Thymus (tissue), 14 donors: ENCODE measurements around the gene SPATA31A6. TPM values are rescaled to one million over a fixed set of nuclear protein-coding genes. Genes with fewer than 3 reads are reported as not detected.
"Not testable (repeated sequence)": the region's sequence is repeated elsewhere in the genome, so short reads cannot be mapped to it uniquely, and the experiment has no call there.

Source experiments
- DNase-seq, 9 donors: peaks; one replicate each; pipeline ENCODE4 v3.0.0-alpha.2; 2013; ENCODE audit warnings: low spot score in 9 of 9, low read depth in 6 of 9, missing footprints in 1 of 9
- H3K27ac ChIP-seq, 2 donors: one replicate each; pipeline ENCODE4 v1.5.1; 2013; ENCODE audit warnings: control low read depth in 1 of 2, low read depth in 1 of 2, low read length in 1 of 2, mild to moderate bottlenecking in 1 of 2, moderate library complexity in 1 of 2
- H3K27me3 ChIP-seq, 2 donors: one replicate each; pipeline ENCODE4 v1.5.1; 2013; ENCODE audit warnings: low read length in 1 of 2; ENCODE audit not compliant: control insufficient read depth in 2 of 2, insufficient read depth in 1 of 2
- H3K36me3 ChIP-seq, 2 donors: one replicate each; pipeline ENCODE4 v1.5.1; 2013; ENCODE audit warnings: low read length in 1 of 2, mild to moderate bottlenecking in 1 of 2, moderate library complexity in 1 of 2; ENCODE audit not compliant: control insufficient read depth in 2 of 2, insufficient read depth in 2 of 2
- H3K4me1 ChIP-seq, 2 donors: one replicate each; pipeline ENCODE4 v1.5.1; 2013; ENCODE audit warnings: low read length in 2 of 2; ENCODE audit not compliant: control insufficient read depth in 2 of 2, insufficient read depth in 2 of 2
- H3K4me3 ChIP-seq, 2 donors: one replicate each; pipeline ENCODE4 v1.5.1; 2013; ENCODE audit warnings: low read length in 2 of 2, control low read depth in 1 of 2, mild to moderate bottlenecking in 1 of 2
- H3K9me3 ChIP-seq, 2 donors: one replicate each; pipeline ENCODE4 v1.5.1; 2013; ENCODE audit warnings: low read length in 1 of 2, mild to moderate bottlenecking in 1 of 2; ENCODE audit not compliant: control insufficient read depth in 2 of 2, insufficient read depth in 1 of 2
- WGBS: extraction: QIAGEN DNeasy Blood & Tissue Kit; methylation state at CpG from one replicate; pipeline ENCODE4 v1.1.7; 2013; 5-methylcytosine and 5-hydroxymethylcytosine counted together
- long read RNA-seq, 10 donors: transcript quantifications; one replicate each; lab custom pipeline, GENCODE V29; 2026
- polyA plus RNA-seq: library from polyadenylated mRNA; stranded (reverse); fragments of 200-250 nt; gene quantifications from one replicate; pipeline ENCODE4 v1.2.3, GENCODE V29; 2013
- total RNA-seq: library from RNA; stranded (reverse); fragments of 120-200 nt; gene quantifications from one replicate; pipeline ENCODE4 v1.2.4, GENCODE V29; 2013
- donor health status: healthy.

Gene SPATA31A6
- total RNA-seq: not detected
- polyA plus RNA-seq: 0.05 TPM
- long read RNA-seq, donor 1: 0 reads
- long read RNA-seq, donor 2: 0 reads
- long read RNA-seq, donor 3: 0 reads
- long read RNA-seq, donor 4: 0 reads
- long read RNA-seq, donor 5: 0 reads
- long read RNA-seq, donor 6: 0 reads
- long read RNA-seq, donor 7: 0 reads
- long read RNA-seq, donor 8: 0 reads
- long read RNA-seq, donor 9: 0 reads
- long read RNA-seq, donor 10: 0 reads

DNA sequence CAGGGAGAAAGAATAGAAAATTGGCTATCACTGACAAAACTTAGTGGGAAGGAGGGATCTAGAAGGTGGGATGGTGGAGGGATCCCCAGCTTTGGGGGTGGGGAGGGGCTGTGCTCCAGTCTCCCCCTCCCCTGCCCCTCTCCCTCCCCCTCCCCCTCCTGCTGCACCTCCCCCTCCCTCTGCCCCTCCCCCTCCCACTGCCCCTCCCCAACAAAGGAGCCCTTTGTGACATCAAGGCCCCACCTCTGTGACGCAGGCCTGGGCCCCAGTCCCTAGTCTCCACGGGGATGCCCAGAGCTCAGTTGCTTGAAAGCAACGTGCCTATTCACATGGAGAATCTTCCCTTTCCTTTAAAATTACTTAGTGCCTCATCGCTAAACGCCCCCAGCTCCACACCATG, at the start of gene SPATA31A6:
Gene SPATA31A6 (plus strand): TSS at position 301 of the 400 bp plus-strand sequence. CDS start 29 bp downstream, at position 330.
- not testable (repeated sequence) for H3K4me1 ChIP-seq, H3K27me3 ChIP-seq, H3K27ac ChIP-seq, DNase-seq, H3K4me3 ChIP-seq, H3K36me3 ChIP-seq, H3K9me3 ChIP-seq
- WGBS: 87% methylated on average over 5 of the region's 5 CpGs

DNA sequence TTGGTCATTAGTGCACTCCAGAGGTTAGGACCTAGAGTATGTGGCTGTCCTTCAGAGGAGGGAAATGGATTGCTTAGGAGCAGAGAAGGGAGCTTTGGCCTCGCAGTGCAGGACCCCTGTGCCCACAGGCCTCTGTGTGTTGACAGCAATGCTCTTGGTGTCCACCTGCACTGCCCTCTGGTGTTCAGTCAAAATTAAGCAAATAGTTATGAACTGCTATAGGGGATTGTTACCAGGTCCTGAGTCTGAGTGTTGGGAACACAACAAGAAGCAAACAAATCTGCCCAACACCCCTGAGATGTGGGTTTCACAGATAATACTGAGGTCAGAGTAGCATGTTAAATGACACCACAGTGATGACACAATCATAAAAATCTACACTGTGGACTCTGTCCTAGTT, 23.2 kb upstream of the SPATA31A6 start:
- not testable (repeated sequence) for H3K27ac ChIP-seq, H3K36me3 ChIP-seq, H3K4me3 ChIP-seq, H3K4me1 ChIP-seq, H3K9me3 ChIP-seq, H3K27me3 ChIP-seq
- 55% methylated on average over 1 of the region's 1 CpG for WGBS
- peak in 1 of 9 donors; percentile 1 for DNase-seq

DNA sequence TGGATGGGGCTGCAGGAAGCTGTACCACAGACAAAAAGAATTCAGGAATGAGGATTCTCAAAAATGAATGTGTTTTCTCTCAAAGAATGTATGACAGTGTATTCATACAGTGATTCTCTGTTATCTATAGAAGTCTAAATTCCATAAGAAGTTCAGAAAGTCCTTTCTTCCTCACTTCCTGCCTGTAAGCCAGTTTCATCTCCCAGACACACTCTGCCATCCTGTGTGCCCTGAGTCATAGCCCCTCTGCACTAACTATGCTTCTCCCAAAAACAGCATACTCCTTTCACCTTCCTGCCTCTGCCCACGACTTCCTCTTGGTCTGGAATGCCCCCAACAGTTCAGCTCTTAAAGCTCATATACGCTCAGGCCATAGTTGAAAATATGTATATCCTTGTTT, 36.4 kb downstream of the SPATA31A6 start:
- not testable (repeated sequence) for H3K4me3 ChIP-seq, DNase-seq, H3K4me1 ChIP-seq, H3K9me3 ChIP-seq, H3K27ac ChIP-seq, H3K27me3 ChIP-seq, H3K36me3 ChIP-seq
- WGBS: 16% methylated on average over 2 of the region's 2 CpGs

DNA sequence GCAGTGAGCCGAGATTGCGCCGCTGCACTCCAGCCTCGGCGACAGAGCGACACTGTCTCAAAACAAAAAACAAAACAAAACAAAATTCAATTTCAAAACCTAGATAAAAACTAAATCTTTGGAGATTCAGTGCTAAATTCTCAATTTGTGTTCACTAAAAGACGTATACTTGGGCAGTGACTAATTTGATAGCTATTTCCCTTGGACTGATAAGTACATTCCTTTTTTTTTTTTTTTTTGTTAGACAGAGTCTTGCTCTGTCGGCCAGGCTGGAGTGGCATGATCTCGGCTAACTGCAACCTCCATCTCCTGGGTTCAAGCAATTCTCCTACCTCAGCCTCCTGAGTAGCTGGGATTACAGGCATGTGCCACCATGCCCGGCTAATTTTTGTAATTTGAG, 39.8 kb downstream of the SPATA31A6 start:
- not testable (repeated sequence) for H3K36me3 ChIP-seq, H3K9me3 ChIP-seq, H3K27me3 ChIP-seq, H3K4me3 ChIP-seq, H3K4me1 ChIP-seq, DNase-seq, H3K27ac ChIP-seq
- WGBS: 95% methylated on average over 10 of the region's 10 CpGs

DNA sequence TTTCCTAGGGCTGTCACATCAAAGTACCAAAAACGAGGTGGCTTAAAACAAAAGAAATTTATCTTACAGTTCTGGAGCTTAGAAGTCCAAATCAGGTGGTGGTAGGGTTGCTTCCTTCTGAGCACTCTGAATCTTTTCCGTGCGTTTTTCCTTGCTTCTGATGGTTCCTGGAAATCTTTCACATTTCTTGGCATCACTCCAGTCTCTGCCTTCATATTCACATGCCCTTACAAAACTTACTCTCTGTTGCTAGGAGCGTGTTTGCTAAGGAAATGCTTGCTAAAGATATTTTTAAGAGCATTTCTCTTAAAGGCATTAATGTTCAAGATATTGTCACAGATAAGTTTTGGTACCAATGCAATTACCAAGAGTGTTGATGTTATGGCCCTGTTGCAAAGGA, 49.6 kb downstream of the SPATA31A6 start:
- H3K4me3 ChIP-seq, H3K4me1 ChIP-seq, DNase-seq, H3K27me3 ChIP-seq, H3K27ac ChIP-seq, H3K36me3 ChIP-seq, H3K9me3 ChIP-seq: not testable (repeated sequence)
- 81% methylated on average over 4 of the region's 4 CpGs for WGBS

DNA sequence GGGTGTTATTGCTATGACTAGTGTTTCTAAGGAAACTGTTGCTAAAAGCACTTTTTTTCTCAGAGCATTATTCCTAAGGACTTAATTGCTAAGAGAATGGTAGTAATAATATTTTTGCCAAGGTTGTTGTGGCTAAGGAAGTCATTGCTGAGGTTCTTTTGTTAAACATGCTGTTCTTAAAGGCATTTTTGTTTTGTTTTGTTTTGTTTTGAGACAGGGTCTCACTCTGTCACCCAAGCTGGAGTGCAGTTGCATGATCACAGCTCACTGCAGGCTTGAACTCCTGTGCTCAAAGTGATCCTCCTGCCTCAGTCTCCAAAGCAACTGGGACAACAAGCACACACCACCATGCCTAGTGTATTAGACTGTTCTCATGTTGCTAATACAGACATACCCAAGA, 51.2 kb downstream of the SPATA31A6 start:
- H3K9me3 ChIP-seq, H3K4me3 ChIP-seq, H3K27me3 ChIP-seq, DNase-seq, H3K36me3 ChIP-seq, H3K4me1 ChIP-seq, H3K27ac ChIP-seq: not testable (repeated sequence)

DNA sequence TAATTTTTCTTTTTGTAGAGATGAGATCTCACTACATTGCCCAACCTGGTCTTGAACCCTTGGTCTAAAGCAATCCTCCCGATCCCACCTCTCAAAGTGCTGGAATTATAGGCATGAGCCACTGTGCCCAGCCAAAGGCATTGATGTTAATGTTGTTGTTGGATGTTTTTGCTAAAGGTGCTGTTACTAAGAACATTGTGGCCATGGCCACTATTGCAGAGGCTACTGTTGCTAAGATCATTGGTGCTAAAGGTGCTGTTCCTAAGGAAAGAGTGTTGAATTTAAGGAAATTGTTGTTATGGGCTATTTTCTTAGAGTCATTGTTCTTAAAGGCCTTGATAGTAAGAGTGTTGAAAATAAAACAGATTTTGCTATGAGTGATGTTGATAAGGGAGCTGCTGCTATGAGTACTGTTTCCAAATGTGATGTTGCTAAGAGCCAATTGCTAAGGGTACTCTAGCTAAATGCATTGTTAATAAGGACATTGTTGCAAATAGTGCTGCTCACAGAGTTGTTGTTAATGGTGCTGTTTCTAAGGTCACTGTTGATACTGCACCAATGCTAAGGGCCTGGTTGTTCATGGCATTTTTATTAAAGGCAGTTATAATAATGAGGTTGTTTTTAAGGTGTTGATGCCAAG, 52.0 kb downstream of the SPATA31A6 start:
- H3K4me3 ChIP-seq, DNase-seq, H3K27ac ChIP-seq, H3K36me3 ChIP-seq, H3K9me3 ChIP-seq, H3K27me3 ChIP-seq, H3K4me1 ChIP-seq: not testable (repeated sequence)
- no CpG with 5 or more reads among the region's 1 CpG for WGBS

DNA sequence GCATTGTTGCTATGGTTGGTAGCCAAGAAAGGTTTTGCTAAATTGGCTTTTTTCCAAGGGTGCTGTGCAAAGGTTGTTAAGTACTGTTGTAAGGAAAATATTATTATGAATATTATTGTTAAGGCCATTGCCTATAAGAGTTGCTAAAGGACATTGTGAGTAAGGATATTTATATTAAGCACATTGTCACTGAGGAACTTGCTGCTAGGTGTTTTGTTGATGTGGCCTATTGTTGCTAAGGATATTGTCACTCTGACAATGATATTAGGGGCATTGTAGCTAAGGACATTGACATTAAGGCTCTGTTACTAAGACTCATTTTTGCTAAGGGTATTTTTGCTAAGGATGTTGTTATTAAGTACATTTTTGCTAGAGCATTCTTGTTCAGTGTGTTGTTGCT, 52.6 kb downstream of the SPATA31A6 start:
- not testable (repeated sequence) for H3K4me1 ChIP-seq, H3K9me3 ChIP-seq, H3K4me3 ChIP-seq, H3K27ac ChIP-seq, H3K36me3 ChIP-seq, DNase-seq, H3K27me3 ChIP-seq

DNA sequence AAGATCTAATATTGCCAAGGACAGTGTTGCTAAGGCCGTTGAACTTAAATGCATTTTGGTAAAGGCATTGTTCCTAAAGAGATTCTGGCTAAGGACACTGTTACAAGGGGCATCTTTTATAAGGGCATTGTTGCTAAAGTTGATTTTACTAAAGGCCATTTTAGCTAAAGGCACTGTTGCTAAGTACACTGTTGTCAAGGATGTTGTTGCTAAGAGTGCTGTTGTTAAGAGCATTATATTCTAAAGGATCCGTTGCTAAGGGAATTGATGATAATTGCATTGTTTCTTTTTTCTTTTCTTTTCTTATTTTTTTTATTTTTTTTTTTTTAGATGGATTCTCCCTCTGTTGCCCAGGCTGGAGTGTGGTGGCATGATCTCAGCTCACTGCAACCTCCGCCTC, 53.9 kb downstream of the SPATA31A6 start:
- not testable (repeated sequence) for DNase-seq, H3K4me1 ChIP-seq, H3K9me3 ChIP-seq, H3K36me3 ChIP-seq, H3K27ac ChIP-seq, H3K27me3 ChIP-seq, H3K4me3 ChIP-seq
- WGBS: 95% methylated on average over 3 of the region's 3 CpGs
